Occipital lobe (tissue), 2 donors: Measurements from ENCODE around the gene EYS. TPM values are rescaled to one million over a fixed set of nuclear protein-coding genes. Genes with fewer than 3 reads are reported as not detected.

ENCODE experiments used
- DNase-seq: peaks from one replicate; lab custom pipeline; 2025; lab: John Stamatoyannopoulos, UW
- total RNA-seq: library from RNA; depleted of rRNA; stranded (reverse); fragments of >200 nt; gene quantifications from one replicate; pipeline ENCODE4 v1.2.3, GENCODE V29; 2014

EYS gene
- total RNA-seq, 1 donor from 2014 or later, result 0.78 TPM

GRCh38 chr6:64330694-64331307 is 1376.2 kb downstream of the EYS start:
- peak; percentile 7 for DNase-seq

GRCh38 chr6:64326939-64327338 is 1380.1 kb downstream of the EYS start:
- no peak for DNase-seq

- DNase-seq, result no peak
These were observed 1381.9 kb downstream of the EYS start for GRCh38 chr6:64325093-64325492.

- no peak for DNase-seq
These were observed 1396.8 kb downstream of the EYS start for GRCh38 chr6:64310214-64310613.

GRCh38 chr6:64301307-64302236 is 1405.5 kb downstream of the EYS start:
- no peak for DNase-seq

GRCh38 chr6:64299176-64299575 is 1407.8 kb downstream of the EYS start:
- DNase-seq, result no peak

- DNase-seq, result no peak
These were observed 1413.0 kb downstream of the EYS start for GRCh38 chr6:64294034-64294433.

GRCh38 chr6:64293298-64293697 is 1413.7 kb downstream of the EYS start:
- DNase-seq, result no peak

GRCh38 chr6:64290867-64291266 is 1416.2 kb downstream of the EYS start:
- no peak for DNase-seq

GRCh38 chr6:64289931-64290330 is 1417.1 kb downstream of the EYS start:
- DNase-seq, result no peak

- no peak for DNase-seq
These were observed 1418.7 kb downstream of the EYS start for GRCh38 chr6:64288351-64288750.

GRCh38 chr6:64281167-64281566 is 1425.9 kb downstream of the EYS start:
- no peak for DNase-seq

- peak; percentile 8 for DNase-seq
These were observed 1426.5 kb downstream of the EYS start for GRCh38 chr6:64280569-64280968.

GRCh38 chr6:64270083-64270482 is 1436.9 kb downstream of the EYS start:
- DNase-seq, result no peak

- DNase-seq, result no peak
These were observed 1440.6 kb downstream of the EYS start for GRCh38 chr6:64266351-64266821.

- no peak for DNase-seq
These were observed 1443.2 kb downstream of the EYS start for GRCh38 chr6:64263778-64264177.

GRCh38 chr6:64259372-64259771 is 1447.7 kb downstream of the EYS start:
- no peak for DNase-seq

GRCh38 chr6:64258752-64259151 is 1448.3 kb downstream of the EYS start:
- DNase-seq, result no peak

- no peak for DNase-seq
These were observed 1448.7 kb downstream of the EYS start for GRCh38 chr6:64258302-64258701.

GRCh38 chr6:64257586-64257985 is 1449.4 kb downstream of the EYS start:
- DNase-seq, result no peak

- DNase-seq, result no peak
These were observed 1450.5 kb downstream of the EYS start for GRCh38 chr6:64256483-64256882.

GRCh38 chr6:64255000-64255399 is 1452.0 kb downstream of the EYS start:
- no peak for DNase-seq

GRCh38 chr6:64254558-64254957 is 1452.5 kb downstream of the EYS start:
- no peak for DNase-seq
